Tibial artery (tissue), 4 donors: Measurements from ENCODE around the gene PADI1.

Experiments
- DNase-seq, 2 donors: peaks; one replicate each; pipeline ENCODE4 v3.0.0-alpha.2; 2019
- H3K27ac ChIP-seq, 2 donors: fragments of 200-600 bp; sonication (generic) in 1 of 2; 1 replicate in 1 of 2; 2 replicates in 1 of 2; pipeline ENCODE4 v1.5.1; 2018 to 2019; ENCODE audit warnings: mild to moderate bottlenecking in 1 of 2
- H3K27me3 ChIP-seq, 2 donors: fragments of 200-600 bp; sonication (generic) in 1 of 2; one replicate each; pipeline versions ENCODE4 v1.5.1 to v1.6.0; 2016 to 2019
- H3K36me3 ChIP-seq, 3 donors: fragments of 200-600 bp; sonication (generic) in 2 of 3; one replicate each; pipeline ENCODE4 v1.5.1; 2016 to 2019; ENCODE audit warnings: mild to moderate bottlenecking in 2 of 3
- H3K4me1 ChIP-seq, 4 donors: fragments of 200-600 bp; sonication (generic) in 2 of 4; 1 replicate in 3 of 4; 2 replicates in 1 of 4; pipeline ENCODE4 v1.5.1; 2016 to 2019
- H3K4me3 ChIP-seq, 2 donors: fragments of 200-600 bp; sonication (generic) in 1 of 2; 1 replicate in 1 of 2; 2 replicates in 1 of 2; pipeline ENCODE4 v1.5.1; 2018 to 2019; ENCODE audit warnings: mild to moderate bottlenecking in 2 of 2
- H3K9me3 ChIP-seq, 3 donors: fragments of 200-600 bp; sonication (generic) in 1 of 3; one replicate each; pipeline ENCODE4 v1.5.1; 2016 to 2019
- CTCF ChIP-seq, 2 experiments: fragments of 200-600 bp in 1 of 2; fragments of 450-650 bp in 1 of 2; IDR thresholded peaks; one replicate each; pipeline ENCODE4 v1.5.1; 2017 to 2019; ENCODE audit warnings: antibody characterized with exemption in 2 of 2, mild to moderate bottlenecking in 1 of 2, moderate library complexity in 1 of 2
- intact Hi-C: fragments of 100-400 bp; cut with DNase I; formaldehyde crosslinking; loops from one replicate; pipeline ENCODE4 v1.15.0; 2023; ENCODE audit warnings: low total_unique reads

Gene PADI1

GRCh38 chr1:17230671-17231310 lies 25.9 kb downstream of the PADI1 start:
- Histone ChIP-seq H3K9me3 (no peaks in the 10 kb centered on the region), H3K27me3 (peaks cover 0 to 12% of the 10 kb centered on the region in 2 donors), H3K4me1 (peaks cover 0 to 6% (median 0%) of the 10 kb centered on the region in 4 donors), H3K4me3 (no peak overlapping the region), H3K36me3 (no peaks in the 10 kb centered on the region), H3K27ac (no peak overlapping the region)
- TF ChIP-seq CTCF (IDR thresholded peaks at IDR 0.05): no peak
- intact Hi-C loops: no loop called here
- DNase-seq: no peak

GRCh38 chr1:17232759-17233661 lies 28.1 kb downstream of the PADI1 start:
- DNase-seq: no peak
- Histone ChIP-seq H3K36me3 (no peaks in the 10 kb centered on the region), H3K9me3 (no peaks in the 10 kb centered on the region), H3K4me1 (peaks cover 0 to 6% (median 2%) of the 10 kb centered on the region in 4 donors), H3K27me3 (peaks cover 0 to 12% of the 10 kb centered on the region in 2 donors), H3K27ac (no peak overlapping the region), H3K4me3 (no peak overlapping the region)
- no peak for TF ChIP-seq CTCF (IDR thresholded peaks at IDR 0.05)
- intact Hi-C loops: no loop called here

GRCh38 chr1:17233675-17234320 lies 28.9 kb downstream of the PADI1 start:
- no peaks in the 10 kb centered on the region for H3K36me3 ChIP-seq
- peaks cover 0 to 6% (median 2%) of the 10 kb centered on the region in 4 donors for H3K4me1 ChIP-seq
- no peak overlapping the region for H3K27ac ChIP-seq
- H3K4me3 ChIP-seq: no peak overlapping the region
- peaks cover 0 to 12% of the 10 kb centered on the region in 2 donors for H3K27me3 ChIP-seq
- no peaks in the 10 kb centered on the region for H3K9me3 ChIP-seq
- intact Hi-C loops: no loop called here
- peak in 1 of 2 donors; percentile 24 for DNase-seq
- TF ChIP-seq CTCF (IDR thresholded peaks at IDR 0.05): no peak

GRCh38 chr1:17234405-17234804 lies 29.5 kb downstream of the PADI1 start:
- peaks cover 0 to 6% (median 2%) of the 10 kb centered on the region in 4 donors for H3K4me1 ChIP-seq
- intact Hi-C loops: no loop called here
- H3K36me3 ChIP-seq: no peaks in the 10 kb centered on the region
- H3K4me3 ChIP-seq: no peak overlapping the region
- H3K27ac ChIP-seq: no peak overlapping the region
- peaks cover 0 to 12% of the 10 kb centered on the region in 2 donors for H3K27me3 ChIP-seq
- H3K9me3 ChIP-seq: no peaks in the 10 kb centered on the region
- no peak for TF ChIP-seq CTCF (IDR thresholded peaks at IDR 0.05)
- no peak for DNase-seq

- DNase-seq: no peak
- H3K4me1 ChIP-seq: peaks cover 0 to 6% (median 2%) of the 10 kb centered on the region in 4 donors
- H3K36me3 ChIP-seq: no peaks in the 10 kb centered on the region
- no peak for TF ChIP-seq CTCF (IDR thresholded peaks at IDR 0.05)
- no peaks in the 10 kb centered on the region for H3K9me3 ChIP-seq
- no peak overlapping the region for H3K4me3 ChIP-seq
- intact Hi-C loops: loop anchor here (5.0 kb wide), 1 partner anchor 178 kb away; no protein-coding TSS in a partner anchor
- no peak overlapping the region for H3K27ac ChIP-seq
- peaks cover 0 to 5% of the 10 kb centered on the region in 2 donors for H3K27me3 ChIP-seq
Observed at GRCh38 chr1:17235135-17235885, 30.4 kb downstream of the PADI1 start.
